ENCODE measurements around the gene LRFN2.

Gene LRFN2

GRCh38 chr6:40349901-40350746 is 237.0 kb downstream of the LRFN2 start:
- TF ChIP-seq CTCF (conservative IDR thresholded peaks at IDR 0.05; ENCODE audit: low read length), result no peak
- DNase-seq (ENCODE audit: low read depth), result no peak
- H3K4me3 ChIP-seq (ENCODE audit: low read length), result no peak overlapping the region

GRCh38 chr6:40349123-40349900 is 237.9 kb downstream of the LRFN2 start:
- peak; percentile 7 for DNase-seq (ENCODE audit: low read depth)
- TF ChIP-seq CTCF (conservative IDR thresholded peaks at IDR 0.05; ENCODE audit: low read length), result no peak
- no peak overlapping the region for H3K4me3 ChIP-seq (ENCODE audit: low read length)

GRCh38 chr6:40348591-40348990 is 238.6 kb downstream of the LRFN2 start:
- no peak overlapping the region for H3K4me3 ChIP-seq (ENCODE audit: low read length)
- DNase-seq (ENCODE audit: low read depth), result no peak
- TF ChIP-seq CTCF (conservative IDR thresholded peaks at IDR 0.05; ENCODE audit: low read length), result no peak

- H3K4me3 ChIP-seq (ENCODE audit: low read length), result no peak overlapping the region
- TF ChIP-seq CTCF (conservative IDR thresholded peaks at IDR 0.05; ENCODE audit: low read length), result no peak
- DNase-seq (ENCODE audit: low read depth), result no peak
Measured at GRCh38 chr6:40347571-40348011, 239.6 kb downstream of the LRFN2 start.

DNA sequence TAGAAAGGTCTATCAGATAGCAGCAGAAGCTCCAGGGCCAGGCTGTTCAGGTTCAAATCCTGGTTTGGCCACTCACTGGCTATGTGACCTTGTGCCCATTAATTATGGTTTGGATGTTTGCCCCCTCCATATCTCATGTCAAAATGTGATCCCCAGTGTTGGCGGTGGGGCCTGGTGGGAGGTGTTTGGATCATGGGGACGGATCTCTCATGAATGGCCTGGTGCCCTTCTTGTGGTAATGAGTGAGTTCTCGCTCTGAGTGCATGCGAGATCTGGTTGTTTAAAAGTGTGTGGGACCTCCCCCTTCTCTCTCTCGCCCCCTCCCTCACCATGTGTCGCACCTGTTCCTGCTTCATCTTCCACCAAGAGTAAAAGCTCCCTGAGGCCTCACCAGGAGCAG is 240.9 kb downstream of the LRFN2 start:
- no peak overlapping the region for H3K4me3 ChIP-seq (ENCODE audit: low read length)
- TF ChIP-seq CTCF (conservative IDR thresholded peaks at IDR 0.05; ENCODE audit: low read length), result no peak
- no peak for DNase-seq (ENCODE audit: low read depth)

- TF ChIP-seq CTCF (conservative IDR thresholded peaks at IDR 0.05; ENCODE audit: low read length), result no peak
- DNase-seq (ENCODE audit: low read depth), result no peak
- H3K4me3 ChIP-seq (ENCODE audit: low read length), result no peak overlapping the region
Measured at GRCh38 chr6:40344566-40345167, 242.5 kb downstream of the LRFN2 start.

Measured in AG10803 (cell line).